T-helper 2 cell treated with Interferon-gamma antibody and Interleukin-4, amounts not matched to agents 100 ng/mL and 5 ng/mL, for 36 hours (primary cell): ENCODE results near the gene CRACR2A. TPM values are rescaled to one million over a fixed set of nuclear protein-coding genes. Genes with fewer than 3 reads are reported as not detected.

Experiments used
- intact Hi-C: fragments of 100-400 bp; cut with micrococcal nuclease; formaldehyde crosslinking; loops from one replicate; pipeline ENCODE4 v1.15.1; 2023
- total RNA-seq: library from RNA; stranded (reverse); gene quantifications from 2 replicates; pipeline ENCODE4 v1.2.3, GENCODE V29; 2022

Gene CRACR2A
- total RNA-seq, 1 donor from 2014 or later = 39.2 TPM

GRCh38 chr12:3571724-3572123 lies 181.2 kb downstream of the CRACR2A start:
- intact Hi-C loops = no loop called here

GRCh38 chr12:3571323-3571722 lies 181.6 kb downstream of the CRACR2A start:
- intact Hi-C loops = no loop called here

- intact Hi-C loops = no loop called here
Measured at GRCh38 chr12:3568695-3569094, 184.2 kb downstream of the CRACR2A start.

GRCh38 chr12:3565985-3566384 lies 186.9 kb downstream of the CRACR2A start:
- intact Hi-C loops = no loop called here

Other genes with a start within 250 kb of the CRACR2A start
- gene PARP11, start 120.3 kb upstream of the CRACR2A start, total RNA-seq = 29.4 and 29.7 TPM in 2 replicates